HepG2 (cell line): Measurements from ENCODE around the gene BBS1. TPM values are rescaled to one million over a fixed set of nuclear protein-coding genes. Genes with fewer than 3 reads are reported as not detected.

ENCODE experiments used
- ATAC-seq: fragments of 200-7000 bp; cut with Tn5 transposase; 3 replicates; pipeline ENCODE4 v1.9.1; 2020; ENCODE audit warnings: mild to moderate bottlenecking, moderate library complexity
- BruUV-seq: library from RNA; stranded (reverse); fragments of 400-500 nt; replicated peaks from 2 replicates; lab custom pipeline; 2021; lab: Mats Ljungman, UMichigan
- CTCF ChIA-PET: fragments of 300-600 bp; formaldehyde crosslinking; extraction: SDS; loops from one replicate; lab custom pipeline; 2021; ENCODE audit warnings: low total read pairs, inconsistent platforms, low intra/inter-chr PET ratio; lab: Yijun Ruan, JAX
- POLR2A ChIA-PET: fragments of 350-600 bp; sonication (Branson Sonifier 250); formaldehyde crosslinking; loops from one replicate; lab custom pipeline; 2020; ENCODE audit warnings: antibody characterized with exemption, inconsistent platforms; lab: Yijun Ruan, JAX
- DNase-seq: peaks from one replicate; pipeline ENCODE4 v3.0.0-alpha.2; 2015; ENCODE audit warnings: low spot score
- FAIRE-seq: peaks from 3 replicates; lab custom pipeline; 2011; peaks lifted over from hg19 to GRCh38; lab: Jason Lieb, UNC
- H2AFZ ChIP-seq: one replicate; pipeline ENCODE4 v1.6.1; 2011; ENCODE audit warnings: low read length, inconsistent platforms
- H3K27ac ChIP-seq: fragments of 300-600 bp; 3 replicates; pipeline ENCODE4 v1.8.0; 2011; ENCODE audit warnings: mixed run types, mild to moderate bottlenecking, mixed read lengths, low read length, inconsistent platforms; ENCODE audit not compliant: insufficient read depth; ENCODE audit errors: extremely low read length
- H3K27me3 ChIP-seq, 2 experiments: fragments of 200-600 bp in 1 of 2; 2 replicates in 1 of 2; 3 replicates in 1 of 2; pipeline versions ENCODE4 v1.6.0 to v1.8.0; 2011; ENCODE audit warnings: low read length in 2 of 2, mild to moderate bottlenecking in 2 of 2, moderate library complexity in 2 of 2, inconsistent platforms in 1 of 2; ENCODE audit not compliant: insufficient read depth in 2 of 2, control insufficient read depth in 1 of 2
- H3K36me3 ChIP-seq, 2 experiments: fragments of 200-600 bp in 1 of 2; replicated peaks in 1 of 2; 2 replicates in 1 of 2; 3 replicates in 1 of 2; pipeline versions ENCODE4 v1.5.1 to v1.8.0; 2011; ENCODE audit warnings: low read length in 2 of 2, inconsistent platforms in 1 of 2; ENCODE audit not compliant: insufficient read depth in 2 of 2, control insufficient read depth in 1 of 2
- H3K4me1 ChIP-seq: 2 replicates; pipeline ENCODE4 v1.5.1; 2012; ENCODE audit warnings: low read length, inconsistent platforms; ENCODE audit not compliant: insufficient read depth
- H3K4me2 ChIP-seq: 2 replicates; pipeline ENCODE4 v1.6.0; 2011; ENCODE audit warnings: low read depth, low read length, inconsistent platforms
- H3K4me3 ChIP-seq, 3 experiments: fragments of 200-600 bp in 1 of 3; sonication (generic), shearing (Covaris generic) in 1 of 3; replicated peaks in 1 of 3; 2 replicates each; pipeline ENCODE4 v1.5.1; 2011 to 2016; ENCODE audit warnings: low read length in 3 of 3, inconsistent platforms in 2 of 3, low read depth in 2 of 3, mild to moderate bottlenecking in 2 of 3, control low read depth in 1 of 3, mixed read lengths in 1 of 3; ENCODE audit not compliant: insufficient read depth in 1 of 3
- H3K79me2 ChIP-seq: one replicate; pipeline ENCODE4 v1.6.1; 2011; ENCODE audit warnings: low read length, inconsistent platforms; ENCODE audit not compliant: insufficient read depth
- H3K9ac ChIP-seq: 2 replicates; pipeline ENCODE4 v1.6.0; 2011; ENCODE audit warnings: mild to moderate bottlenecking, low read depth, low read length, inconsistent platforms; ENCODE audit not compliant: insufficient read depth
- H3K9me3 ChIP-seq: 2 replicates; pipeline ENCODE4 v1.5.1; 2012; ENCODE audit warnings: mild to moderate bottlenecking, low read length
- H4K20me1 ChIP-seq: 2 replicates; pipeline ENCODE4 v1.6.0; 2011; ENCODE audit warnings: inconsistent platforms, mild to moderate bottlenecking, low read length, moderate library complexity; ENCODE audit not compliant: insufficient read depth
- CHD4 ChIP-seq: fragments of 200-600 bp; sonication (generic); IDR thresholded peaks from 2 replicates; pipeline ENCODE4 v1.7.0; 2017; ENCODE audit warnings: mild to moderate bottlenecking, low read length, borderline replicate concordance
- EEA1 ChIP-seq: sonication (generic); formaldehyde crosslinking; IDR thresholded peaks from 2 replicates; pipeline ENCODE4 v1.5.1; 2020; ENCODE audit warnings: mild to moderate bottlenecking, missing genetic modification reagents, borderline replicate concordance
- KDM1A ChIP-seq: IDR thresholded peaks from 2 replicates; pipeline ENCODE4 v1.6.1; 2016; ENCODE audit warnings: missing compliant biosample characterization
- NRL ChIP-seq: sonication (generic); formaldehyde crosslinking; IDR thresholded peaks from 2 replicates; pipeline ENCODE4 v1.5.0; 2020; ENCODE audit warnings: missing genetic modification reagents, mild to moderate bottlenecking, moderate library complexity, borderline replicate concordance
- SALL1 ChIP-seq: sonication (generic); formaldehyde crosslinking; IDR thresholded peaks from 2 replicates; pipeline ENCODE4 v1.8.0; 2022; ENCODE audit warnings: mild to moderate bottlenecking, missing genetic modification reagents
- TOE1 ChIP-seq: sonication (generic); formaldehyde crosslinking; IDR thresholded peaks from 2 replicates; pipeline ENCODE4 v1.4.0; 2020; ENCODE audit warnings: mild to moderate bottlenecking, missing genetic modification reagents
- U2AF1 ChIP-seq: fragments of 200-400 bp; formaldehyde crosslinking; optimal IDR thresholded peaks from 2 replicates; pipeline ENCODE3; 2017; ENCODE audit warnings: mild to moderate bottlenecking, low read depth, low read length
- YEATS4 ChIP-seq: sonication (generic); formaldehyde crosslinking; IDR thresholded peaks from 2 replicates; pipeline ENCODE4 v1.4.0; 2020; ENCODE audit warnings: missing genetic modification reagents, borderline replicate concordance
- WGBS: methylation state at CpG from one replicate; pipeline ENCODE4 v1.1.6; 2017; ENCODE audit warnings: low lambda C conversion rate; 5-methylcytosine and 5-hydroxymethylcytosine counted together
- in situ Hi-C: cut with HindIII; loops from 2 replicates; pipeline ENCODE4 v1.10.0; 2017; ENCODE audit warnings: low pct_unique_long_range_greater_than_20kb; ENCODE audit not compliant: extremely low pct_ligation_motif_present
- intact Hi-C: fragments of 100-400 bp; cut with micrococcal nuclease; formaldehyde crosslinking; loops from one replicate; pipeline ENCODE4 v1.10.0; 2022; ENCODE audit not compliant: unreplicated experiment
- polyA plus RNA-seq, 8 experiments: library from polyadenylated mRNA; depleted of rRNA in 3 of 8; stranded (reverse) in 7 of 8; unstranded in 1 of 8; fragments of >200 nt; fragmentation: Illumina TruSeq in 4 of 8; extraction: Trizol in 4 of 8; gene quantifications; 2 replicates each; pipeline versions ENCODE4 v1.2.1 to v1.2.3, GENCODE V29; 2011 to 2016; ENCODE audit warnings: low read depth in 4 of 8, missing spikeins in 1 of 8, mixed read lengths in 1 of 8; ENCODE audit not compliant: insufficient read depth in 1 of 8
- total RNA-seq, 5 experiments: library from RNA; depleted of rRNA; stranded (reverse); fragments of >200 nt; fragmentation: Illumina TruSeq; extraction: Trizol; gene quantifications; 2 replicates each; pipeline ENCODE4 v1.2.3, GENCODE V29; 2016; ENCODE audit warnings: low read depth in 1 of 5
- TF ChIP-seq, protein P1 (sequence below): sonication (generic); formaldehyde crosslinking; IDR thresholded peaks from 2 replicates; pipeline ENCODE4 v1.5.0; 2020; ENCODE audit warnings: missing genetic modification reagents, mild to moderate bottlenecking, borderline replicate concordance

The BBS1 gene
- total and polyA plus RNA-seq, 2 of the 13 experiments (the other 11 are each of a cell fraction or from before 2014, with no cell fraction given): 11.7 to 14.1 TPM

DNA sequence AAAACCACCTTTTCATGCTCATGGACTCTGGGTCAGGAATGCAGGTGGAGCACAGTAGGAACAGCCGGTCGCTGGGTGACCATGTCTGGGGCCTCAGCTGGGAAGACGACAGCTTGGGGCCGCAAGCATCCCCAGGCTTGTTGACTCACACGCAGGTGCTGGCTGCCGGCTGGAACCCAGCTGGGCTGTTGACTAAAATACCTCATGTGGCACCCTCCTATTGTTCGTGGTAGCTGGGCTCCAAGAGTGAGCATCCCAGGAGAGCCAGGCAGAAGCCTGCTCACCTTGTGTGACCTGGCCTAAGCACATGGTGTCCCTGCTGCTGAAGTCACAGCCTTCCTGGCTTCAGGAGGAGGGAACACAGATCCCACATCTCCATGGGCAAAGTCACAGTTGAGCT lies 20.8 kb upstream of the BBS1 start:
- WGBS: no CpG with 5 or more reads among the region's 7 CpGs
- no peak overlapping the region for H2AFZ ChIP-seq
- H4K20me1 ChIP-seq: no peaks in the 10 kb centered on the region
- H3K9me3 ChIP-seq: no peaks in the 10 kb centered on the region
- POLR2A ChIA-PET: interaction anchor here (2.5 kb wide), 1 partner anchor 10 kb away, joined by 11 read pairs; the partner anchor contains the start of gene DPP3
- no peak overlapping the region for H3K4me2 ChIP-seq
- H3K4me1 ChIP-seq: peaks cover 8% of the 10 kb centered on the region; the same call in 1 of the 2 replicates
- no peak for ATAC-seq
- TF ChIP-seq TOE1: no peak
- TF ChIP-seq CHD4: no peak
- TF ChIP-seq YEATS4 (CRISPR knock-in tag): no peak
- TF ChIP-seq NRL (CRISPR knock-in tag): no peak
- TF ChIP-seq, protein P1, sequence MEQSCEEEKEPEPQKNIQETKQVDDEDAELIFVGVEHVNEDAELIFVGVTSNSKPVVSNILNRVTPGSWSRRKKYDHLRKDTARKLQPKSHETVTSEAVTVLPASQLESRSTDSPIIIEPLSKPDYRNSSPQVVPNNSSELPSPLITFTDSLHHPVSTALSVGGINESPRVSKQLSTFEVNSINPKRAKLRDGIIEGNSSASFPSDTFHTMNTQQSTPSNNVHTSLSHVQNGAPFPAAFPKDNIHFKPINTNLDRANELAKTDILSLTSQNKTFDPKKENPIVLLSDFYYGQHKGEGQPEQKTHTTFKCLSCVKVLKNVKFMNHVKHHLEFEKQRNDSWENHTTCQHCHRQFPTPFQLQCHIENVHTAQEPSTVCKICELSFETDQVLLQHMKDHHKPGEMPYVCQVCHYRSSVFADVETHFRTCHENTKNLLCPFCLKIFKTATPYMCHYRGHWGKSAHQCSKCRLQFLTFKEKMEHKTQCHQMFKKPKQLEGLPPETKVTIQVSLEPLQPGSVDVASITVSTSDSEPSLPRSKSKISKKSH: no peak
- TF ChIP-seq SALL1: no peak
- no peak for TF ChIP-seq KDM1A (CRISPR knock-in tag)
- TF ChIP-seq EEA1 (CRISPR knock-in tag): no peak
- no peak for TF ChIP-seq U2AF1
- intact Hi-C loops: no loop called here
- no peak overlapping the region for H3K4me3 ChIP-seq
- FAIRE-seq: no peak
- DNase-seq: no peak
- no peaks in the 10 kb centered on the region for H3K27me3 ChIP-seq
- BruUV-seq: no TSS peak
- CTCF ChIA-PET: no interaction called here
- no peaks in the 10 kb centered on the region for H3K79me2 ChIP-seq
- no peak overlapping the region for H3K27ac ChIP-seq
- H3K36me3 ChIP-seq: peaks cover 17 to 57% of the 10 kb centered on the region in 2 experiments
- no peak overlapping the region for H3K9ac ChIP-seq
- in situ Hi-C loops: no loop called here
